ENCODE data around the gene CCN6.

Gene CCN6

DNA sequence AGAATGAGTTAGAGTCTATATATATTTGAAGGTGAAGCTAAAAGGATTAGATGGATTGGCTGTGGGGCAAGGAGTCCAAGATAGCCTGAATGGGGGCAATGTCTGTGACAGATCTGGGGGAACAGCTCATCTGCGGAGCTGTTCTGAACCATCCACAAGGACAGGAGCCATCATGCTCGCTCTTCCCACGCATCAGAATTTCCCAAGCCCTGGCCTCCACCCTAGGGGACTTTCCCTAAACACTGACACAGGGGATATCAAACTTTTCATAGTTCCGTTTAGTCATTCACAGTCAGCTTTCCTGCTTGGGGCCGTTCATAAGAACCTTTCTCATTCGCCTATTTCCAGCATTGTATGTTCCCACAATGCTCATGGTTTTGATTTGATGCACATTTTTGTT is 37.6 kb upstream of the CCN6 start:
- H3K27ac ChIP-seq (ENCODE audit: low read depth in 2 of 2, low read length in 2 of 2), result no peak overlapping the region
- no peaks in the 10 kb centered on the region for H3K27me3 ChIP-seq (ENCODE audit: control insufficient read depth in 2 of 2, insufficient read depth in 2 of 2, low read length in 2 of 2)
- H3K4me1 ChIP-seq (ENCODE audit: control insufficient read depth in 2 of 2, insufficient read depth in 2 of 2, low read length in 2 of 2), result peaks cover 0 to 9% of the 10 kb centered on the region in 2 donors

DNA sequence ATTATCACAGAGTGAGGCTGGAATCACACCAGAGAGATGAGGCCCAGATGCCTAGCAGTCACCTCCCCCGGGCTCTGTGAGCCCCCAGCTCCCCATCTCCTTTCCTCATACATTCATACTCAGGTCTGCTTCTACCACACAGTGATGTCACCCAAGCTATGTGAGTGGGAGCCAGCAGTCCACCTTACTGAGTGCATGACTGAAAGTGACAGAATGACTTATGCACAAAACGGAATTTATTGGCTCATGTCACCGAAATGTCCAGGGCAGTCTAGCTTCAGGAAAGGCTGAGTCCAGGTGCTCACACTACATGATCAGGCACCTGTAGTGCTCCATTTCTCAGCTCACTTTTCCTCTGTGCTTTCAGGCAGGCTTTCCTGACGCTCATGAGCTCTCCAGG is 36.7 kb upstream of the CCN6 start:
- Histone ChIP-seq H3K27me3 (ENCODE audit: control insufficient read depth in 2 of 2, insufficient read depth in 2 of 2, low read length in 2 of 2) (no peaks in the 10 kb centered on the region), H3K36me3 (ENCODE audit: control insufficient read depth in 2 of 2, insufficient read depth in 2 of 2, low read length in 2 of 2) (no peaks in the 10 kb centered on the region), H3K4me3 (ENCODE audit: low read length in 2 of 2) (no peak overlapping the region), H3K9ac (ENCODE audit: low read depth in 1 of 2, low read length in 2 of 2) (no peak overlapping the region), H3K27ac (ENCODE audit: low read depth in 2 of 2, low read length in 2 of 2) (no peak overlapping the region), H3K9me3 (ENCODE audit: control insufficient read depth in 2 of 2, low read length in 2 of 2) (no peaks in the 10 kb centered on the region), H3K4me1 (ENCODE audit: control insufficient read depth in 2 of 2, insufficient read depth in 2 of 2, low read length in 2 of 2) (peaks cover 0 to 9% of the 10 kb centered on the region in 2 donors)

More for the DNA sequence above, 37.6 kb upstream of the CCN6 start:
- Histone ChIP-seq H3K9me3 (ENCODE audit: control insufficient read depth in 2 of 2, low read length in 2 of 2) (no peaks in the 10 kb centered on the region), H3K4me3 (ENCODE audit: low read length in 2 of 2) (no peak overlapping the region), H3K9ac (ENCODE audit: low read depth in 1 of 2, low read length in 2 of 2) (no peak overlapping the region), H3K36me3 (ENCODE audit: control insufficient read depth in 2 of 2, insufficient read depth in 2 of 2, low read length in 2 of 2) (no peaks in the 10 kb centered on the region)

DNA sequence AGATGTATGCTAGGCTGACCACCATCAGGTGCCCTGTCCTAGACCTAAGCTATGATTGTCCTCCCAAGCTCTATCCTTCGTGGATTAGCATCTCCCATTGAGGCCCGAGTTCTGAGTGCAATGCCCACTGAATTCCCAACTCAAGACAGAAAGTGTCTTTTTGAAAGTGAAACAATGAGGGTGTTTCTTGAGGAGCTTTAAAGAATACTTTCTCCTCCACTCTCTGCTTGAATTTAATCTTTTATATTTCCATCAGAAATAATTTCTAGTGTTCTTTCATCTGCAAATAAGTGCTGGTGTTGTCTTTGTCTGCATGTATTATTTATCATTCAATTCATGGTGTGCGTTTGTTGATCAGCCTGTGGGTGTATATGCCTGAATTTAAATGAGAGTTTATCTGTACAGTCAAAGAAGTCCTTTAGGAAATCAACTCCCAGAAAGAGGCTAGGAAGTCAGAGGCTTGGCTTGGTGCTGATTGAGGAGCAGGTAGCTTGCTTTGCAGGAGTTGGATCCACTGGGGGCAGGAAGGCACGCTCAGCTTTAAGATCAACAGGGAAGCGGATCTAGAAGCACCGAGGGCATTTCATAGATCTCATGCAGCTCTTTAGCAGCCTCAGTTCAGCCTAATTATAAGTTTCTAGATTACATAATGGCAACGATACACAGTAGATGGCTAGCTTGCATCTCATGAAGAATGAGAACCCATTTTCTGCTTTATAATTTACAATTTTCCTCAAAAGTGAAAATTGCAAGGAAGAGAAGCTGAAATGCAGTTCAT is 36.0 kb upstream of the CCN6 start:
- H3K9ac ChIP-seq (ENCODE audit: low read depth in 1 of 2, low read length in 2 of 2), result no peak overlapping the region
- H3K36me3 ChIP-seq (ENCODE audit: control insufficient read depth in 2 of 2, insufficient read depth in 2 of 2, low read length in 2 of 2), result no peaks in the 10 kb centered on the region
- H3K4me1 ChIP-seq (ENCODE audit: control insufficient read depth in 2 of 2, insufficient read depth in 2 of 2, low read length in 2 of 2), result peaks cover 0 to 9% of the 10 kb centered on the region in 2 donors
- no peaks in the 10 kb centered on the region for H3K27me3 ChIP-seq (ENCODE audit: control insufficient read depth in 2 of 2, insufficient read depth in 2 of 2, low read length in 2 of 2)
- no peak overlapping the region for H3K27ac ChIP-seq (ENCODE audit: low read depth in 2 of 2, low read length in 2 of 2)
- no peaks in the 10 kb centered on the region for H3K9me3 ChIP-seq (ENCODE audit: control insufficient read depth in 2 of 2, low read length in 2 of 2)
- no peak overlapping the region for H3K4me3 ChIP-seq (ENCODE audit: low read length in 2 of 2)

DNA sequence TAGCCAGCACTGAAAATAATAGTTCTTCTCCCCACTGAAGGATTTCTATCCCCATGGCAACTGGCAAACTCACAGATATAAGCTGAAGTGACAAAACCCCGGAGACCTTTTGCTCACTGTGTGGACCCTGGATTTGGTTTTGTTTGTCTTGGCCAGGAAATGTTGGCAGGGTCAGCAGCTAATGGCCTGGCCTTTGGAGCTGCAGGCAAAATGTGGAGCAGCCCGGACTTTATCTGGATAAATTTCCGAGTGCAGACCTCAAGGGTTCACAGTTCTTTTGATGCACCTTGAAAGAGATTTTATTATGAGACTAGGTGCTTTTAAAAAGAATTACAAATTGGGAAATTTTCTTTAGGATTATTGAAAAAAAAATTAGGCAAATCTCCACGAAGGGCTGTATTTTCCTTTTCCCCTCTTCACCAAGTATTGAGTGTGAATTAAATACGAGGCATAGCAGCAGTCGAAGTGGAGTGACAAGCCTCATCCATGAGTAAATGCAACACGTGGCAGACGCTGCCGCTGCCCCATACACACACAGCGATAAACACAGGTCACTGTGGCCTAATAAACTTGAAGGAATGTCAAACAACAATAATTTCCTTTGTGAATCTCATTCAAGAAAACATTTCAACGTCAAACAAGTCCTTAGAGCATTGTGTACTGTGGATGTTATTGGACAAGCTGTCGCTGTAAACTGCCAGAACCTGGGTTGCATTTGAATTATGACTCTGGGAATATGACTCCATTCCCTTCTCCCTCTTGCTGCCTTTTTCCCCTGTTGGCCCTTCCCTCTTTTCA is 35.1 kb upstream of the CCN6 start:
- Histone ChIP-seq H3K27ac (ENCODE audit: low read depth in 2 of 2, low read length in 2 of 2) (peak overlapping the region in 1 of 2 donors; percentile 64), H3K9me3 (ENCODE audit: control insufficient read depth in 2 of 2, low read length in 2 of 2) (no peaks in the 10 kb centered on the region), H3K36me3 (ENCODE audit: control insufficient read depth in 2 of 2, insufficient read depth in 2 of 2, low read length in 2 of 2) (no peaks in the 10 kb centered on the region), H3K4me3 (ENCODE audit: low read length in 2 of 2) (no peak overlapping the region), H3K4me1 (ENCODE audit: control insufficient read depth in 2 of 2, insufficient read depth in 2 of 2, low read length in 2 of 2) (peaks cover 0 to 9% of the 10 kb centered on the region in 2 donors), H3K9ac (ENCODE audit: low read depth in 1 of 2, low read length in 2 of 2) (no peak overlapping the region), H3K27me3 (ENCODE audit: control insufficient read depth in 2 of 2, insufficient read depth in 2 of 2, low read length in 2 of 2) (no peaks in the 10 kb centered on the region)

DNA sequence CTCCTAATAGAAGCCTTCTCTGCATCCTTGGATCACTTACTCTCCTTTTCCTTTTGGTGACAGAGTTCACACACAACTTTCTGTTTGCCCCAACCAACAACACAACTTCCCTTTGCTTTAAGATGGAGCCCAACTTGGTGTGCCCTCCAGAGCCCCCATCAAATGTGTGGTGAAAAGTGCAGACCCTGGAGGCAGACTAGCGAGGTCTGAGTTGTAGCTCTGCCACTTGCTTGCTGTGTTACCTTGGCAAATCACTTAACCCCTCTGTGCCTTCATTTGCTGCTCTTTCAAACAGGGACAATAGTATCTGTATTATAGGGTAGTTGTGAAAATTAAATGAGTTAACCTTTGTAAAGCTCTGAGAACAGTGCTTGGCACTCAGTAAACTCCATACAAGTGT is 34.3 kb upstream of the CCN6 start:
- Histone ChIP-seq H3K4me1 (ENCODE audit: control insufficient read depth in 2 of 2, insufficient read depth in 2 of 2, low read length in 2 of 2) (peaks cover 0 to 9% of the 10 kb centered on the region in 2 donors), H3K9me3 (ENCODE audit: control insufficient read depth in 2 of 2, low read length in 2 of 2) (no peaks in the 10 kb centered on the region), H3K27me3 (ENCODE audit: control insufficient read depth in 2 of 2, insufficient read depth in 2 of 2, low read length in 2 of 2) (no peaks in the 10 kb centered on the region), H3K4me3 (ENCODE audit: low read length in 2 of 2) (no peak overlapping the region), H3K36me3 (ENCODE audit: control insufficient read depth in 2 of 2, insufficient read depth in 2 of 2, low read length in 2 of 2) (no peaks in the 10 kb centered on the region), H3K9ac (ENCODE audit: low read depth in 1 of 2, low read length in 2 of 2) (no peak overlapping the region), H3K27ac (ENCODE audit: low read depth in 2 of 2, low read length in 2 of 2) (peak overlapping the region in 1 of 2 donors; percentile 64)

DNA sequence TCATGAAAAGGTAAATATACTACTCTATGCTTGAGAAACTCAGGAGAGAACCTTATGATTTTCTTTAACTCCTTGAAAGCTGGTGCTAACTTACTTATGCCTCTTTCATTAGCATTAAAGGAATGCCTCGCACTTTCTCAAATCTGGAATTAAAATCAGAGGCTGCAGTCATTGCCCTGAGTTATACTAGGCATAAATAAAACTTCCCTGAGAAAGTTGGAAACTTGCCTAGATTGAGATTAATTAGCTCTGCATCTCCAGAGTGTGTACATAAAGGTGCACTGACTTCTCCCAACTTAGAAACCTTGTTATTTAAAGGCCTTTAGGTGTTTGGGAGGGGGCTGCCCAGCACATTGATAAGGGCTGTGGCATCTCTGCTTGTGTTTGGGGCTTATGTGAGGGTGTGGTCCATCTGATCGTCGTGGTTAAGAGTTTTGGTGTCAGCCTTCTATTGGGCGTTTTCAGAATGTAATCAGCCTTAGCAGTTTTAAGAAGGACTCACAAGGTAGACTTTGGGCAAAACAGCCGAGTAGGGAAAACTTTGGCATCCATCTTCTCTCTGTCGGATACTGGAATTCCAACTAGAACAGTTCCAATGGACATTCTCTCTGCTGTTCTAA is 32.1 kb upstream of the CCN6 start:
- Histone ChIP-seq H3K9me3 (ENCODE audit: control insufficient read depth in 2 of 2, low read length in 2 of 2) (no peaks in the 10 kb centered on the region), H3K9ac (ENCODE audit: low read depth in 1 of 2, low read length in 2 of 2) (no peak overlapping the region), H3K27me3 (ENCODE audit: control insufficient read depth in 2 of 2, insufficient read depth in 2 of 2, low read length in 2 of 2) (no peaks in the 10 kb centered on the region), H3K36me3 (ENCODE audit: control insufficient read depth in 2 of 2, insufficient read depth in 2 of 2, low read length in 2 of 2) (no peaks in the 10 kb centered on the region), H3K27ac (ENCODE audit: low read depth in 2 of 2, low read length in 2 of 2) (no peak overlapping the region), H3K4me1 (ENCODE audit: control insufficient read depth in 2 of 2, insufficient read depth in 2 of 2, low read length in 2 of 2) (peaks cover 0 to 9% of the 10 kb centered on the region in 2 donors), H3K4me3 (ENCODE audit: low read length in 2 of 2) (no peak overlapping the region)

DNA sequence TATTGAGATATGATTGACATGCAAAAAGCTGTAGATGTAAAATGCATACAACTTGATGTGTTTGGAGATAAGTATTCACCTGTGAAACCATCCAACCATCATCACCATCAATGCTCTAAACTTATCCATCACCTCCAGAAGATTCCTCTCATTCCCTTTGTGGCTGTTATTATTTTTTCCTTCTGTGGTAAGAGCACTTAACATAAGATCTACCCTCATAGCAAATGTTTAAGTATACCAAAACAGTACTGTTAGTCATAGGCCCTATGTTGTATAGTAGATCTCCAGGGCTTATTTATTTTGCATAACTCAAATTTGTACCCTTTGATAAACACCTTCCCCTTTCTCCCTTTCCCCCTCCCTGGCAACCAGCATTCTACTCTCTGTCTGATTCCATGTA is 31.2 kb upstream of the CCN6 start:
- no peaks in the 10 kb centered on the region for H3K27me3 ChIP-seq (ENCODE audit: control insufficient read depth in 2 of 2, insufficient read depth in 2 of 2, low read length in 2 of 2)
- no peak overlapping the region for H3K4me3 ChIP-seq (ENCODE audit: low read length in 2 of 2)
- no peak overlapping the region for H3K9ac ChIP-seq (ENCODE audit: low read depth in 1 of 2, low read length in 2 of 2)
- H3K4me1 ChIP-seq (ENCODE audit: control insufficient read depth in 2 of 2, insufficient read depth in 2 of 2, low read length in 2 of 2), result peaks cover 2 to 9% of the 10 kb centered on the region in 2 donors
- H3K9me3 ChIP-seq (ENCODE audit: control insufficient read depth in 2 of 2, low read length in 2 of 2), result no peaks in the 10 kb centered on the region
- no peaks in the 10 kb centered on the region for H3K36me3 ChIP-seq (ENCODE audit: control insufficient read depth in 2 of 2, insufficient read depth in 2 of 2, low read length in 2 of 2)
- H3K27ac ChIP-seq (ENCODE audit: low read depth in 2 of 2, low read length in 2 of 2), result no peak overlapping the region

DNA sequence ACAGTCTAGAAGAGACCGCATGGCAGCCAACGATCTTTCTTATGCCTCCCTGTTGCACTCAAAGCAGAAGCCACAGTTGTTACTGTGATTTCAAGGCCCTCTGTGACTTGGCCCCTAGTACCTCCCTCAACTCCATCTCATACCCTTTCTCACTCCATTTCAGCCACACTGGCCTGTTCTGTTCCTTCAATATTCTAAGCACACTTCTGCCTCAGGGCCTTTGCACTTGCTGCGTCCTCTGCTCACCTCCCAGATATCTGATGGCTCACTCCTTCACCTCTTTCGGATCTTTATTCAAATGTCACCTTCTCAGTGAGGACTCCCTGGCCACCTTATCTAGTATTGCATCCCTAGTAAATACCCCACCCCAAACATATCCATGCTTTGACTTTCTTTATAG is 29.4 kb upstream of the CCN6 start:
- Histone ChIP-seq H3K9ac (ENCODE audit: low read depth in 1 of 2, low read length in 2 of 2) (no peak overlapping the region), H3K27me3 (ENCODE audit: control insufficient read depth in 2 of 2, insufficient read depth in 2 of 2, low read length in 2 of 2) (no peaks in the 10 kb centered on the region), H3K27ac (ENCODE audit: low read depth in 2 of 2, low read length in 2 of 2) (no peak overlapping the region), H3K4me3 (ENCODE audit: low read length in 2 of 2) (no peak overlapping the region), H3K9me3 (ENCODE audit: control insufficient read depth in 2 of 2, low read length in 2 of 2) (no peaks in the 10 kb centered on the region), H3K36me3 (ENCODE audit: control insufficient read depth in 2 of 2, insufficient read depth in 2 of 2, low read length in 2 of 2) (no peaks in the 10 kb centered on the region), H3K4me1 (ENCODE audit: control insufficient read depth in 2 of 2, insufficient read depth in 2 of 2, low read length in 2 of 2) (peaks cover 2 to 3% of the 10 kb centered on the region in 2 donors)

DNA sequence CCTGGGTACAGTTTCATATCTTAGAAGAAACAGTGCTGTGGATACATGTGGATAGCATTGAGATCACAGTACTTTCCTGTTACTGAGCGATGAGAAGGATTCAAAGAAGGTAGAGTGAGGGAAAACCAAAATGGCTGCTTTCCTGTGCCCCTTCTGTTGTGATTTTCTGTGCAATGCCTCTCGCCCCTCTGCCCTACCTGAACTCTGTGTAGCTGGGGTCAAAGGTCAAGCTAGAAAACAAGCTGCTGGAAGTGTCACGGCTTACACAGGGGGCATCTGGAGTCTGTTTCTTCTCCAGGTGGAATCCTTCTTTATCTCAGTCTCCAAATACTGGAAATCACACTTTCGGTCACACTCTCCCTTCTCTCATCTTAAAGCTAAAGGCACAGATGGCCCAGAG is 27.0 kb upstream of the CCN6 start:
- no peak overlapping the region for H3K27ac ChIP-seq (ENCODE audit: low read depth in 2 of 2, low read length in 2 of 2)
- peaks cover 7 to 10% of the 10 kb centered on the region in 2 donors for H3K4me1 ChIP-seq (ENCODE audit: control insufficient read depth in 2 of 2, insufficient read depth in 2 of 2, low read length in 2 of 2)
- H3K36me3 ChIP-seq (ENCODE audit: control insufficient read depth in 2 of 2, insufficient read depth in 2 of 2, low read length in 2 of 2), result no peaks in the 10 kb centered on the region
- no peak overlapping the region for H3K9ac ChIP-seq (ENCODE audit: low read depth in 1 of 2, low read length in 2 of 2)
- no peaks in the 10 kb centered on the region for H3K27me3 ChIP-seq (ENCODE audit: control insufficient read depth in 2 of 2, insufficient read depth in 2 of 2, low read length in 2 of 2)
- no peaks in the 10 kb centered on the region for H3K9me3 ChIP-seq (ENCODE audit: control insufficient read depth in 2 of 2, low read length in 2 of 2)
- H3K4me3 ChIP-seq (ENCODE audit: low read length in 2 of 2), result no peak overlapping the region

All from mucosa of rectum (tissue), 2 donors.